H9 (cell line): Measurements from ENCODE around the gene TNFRSF18. TPM values are rescaled to one million over a fixed set of nuclear protein-coding genes. Genes with fewer than 3 reads are reported as not detected.

Experiments
- DNase-seq: peaks from one replicate; pipeline ENCODE4 v3.0.0-alpha.2; 2017
- H2AFZ ChIP-seq: one replicate; pipeline ENCODE4 v1.6.1; 2013; ENCODE audit warnings: mild to moderate bottlenecking, low read length, control low read depth, moderate library complexity
- H2AK5ac ChIP-seq: 2 replicates; pipeline ENCODE4 v1.6.1; 2013; ENCODE audit warnings: low read length, control low read depth, mixed read lengths; ENCODE audit not compliant: insufficient read length
- H2BK120ac ChIP-seq: one replicate; pipeline ENCODE4 v1.6.1; 2013; ENCODE audit warnings: low read depth, mild to moderate bottlenecking, low read length, control low read depth, inconsistent platforms; ENCODE audit not compliant: poor library complexity, severe bottlenecking
- H2BK12ac ChIP-seq: 2 replicates; pipeline ENCODE4 v1.6.1; 2013; ENCODE audit warnings: low read length, control low read depth, mixed read lengths, low read depth; ENCODE audit not compliant: insufficient read length
- H2BK15ac ChIP-seq: 2 replicates; pipeline ENCODE4 v1.6.1; 2013; ENCODE audit warnings: low read depth, low read length, control low read depth
- H2BK20ac ChIP-seq: one replicate; pipeline ENCODE4 v1.6.1; 2013; ENCODE audit warnings: low read depth, mild to moderate bottlenecking, low read length, control low read depth, inconsistent platforms; ENCODE audit not compliant: poor library complexity, severe bottlenecking
- H2BK5ac ChIP-seq: 2 replicates; pipeline ENCODE4 v1.6.1; 2013; ENCODE audit warnings: low read length, control low read depth, mixed read lengths; ENCODE audit not compliant: insufficient read length
- H3K14ac ChIP-seq: 2 replicates; pipeline ENCODE4 v1.6.1; 2013; ENCODE audit warnings: low read length, control low read depth; ENCODE audit not compliant: insufficient read depth
- H3K18ac ChIP-seq: 2 replicates; pipeline ENCODE4 v1.6.1; 2013; ENCODE audit warnings: low read depth, mild to moderate bottlenecking, mixed read lengths, low read length, control low read depth; ENCODE audit not compliant: insufficient read length
- H3K23ac ChIP-seq: 2 replicates; pipeline ENCODE4 v1.6.1; 2013; ENCODE audit warnings: low read length, control low read depth, mixed read lengths, low read depth; ENCODE audit not compliant: insufficient read length
- H3K23me2 ChIP-seq: 2 replicates; pipeline ENCODE4 v1.6.1; 2013; ENCODE audit warnings: low read depth, mild to moderate bottlenecking, mixed read lengths, low read length, control low read depth; ENCODE audit not compliant: insufficient read length, poor library complexity, severe bottlenecking
- H3K27ac ChIP-seq: 2 replicates; pipeline ENCODE4 v1.5.1; 2013; ENCODE audit warnings: low read length, control low read depth, mixed read lengths, low read depth; ENCODE audit not compliant: insufficient read length
- H3K27me3 ChIP-seq: 2 replicates; pipeline ENCODE4 v1.6.1; 2013; ENCODE audit warnings: low read length, control low read depth, inconsistent platforms; ENCODE audit not compliant: insufficient read depth
- H3K4ac ChIP-seq: 2 replicates; pipeline ENCODE4 v1.6.1; 2013; ENCODE audit warnings: low read depth, mild to moderate bottlenecking, control low read depth, inconsistent platforms, low read length, moderate library complexity
- H3K4me1 ChIP-seq: 2 replicates; pipeline ENCODE4 v1.6.1; 2013; ENCODE audit warnings: low read length, control low read depth, inconsistent platforms; ENCODE audit not compliant: insufficient read depth
- H3K4me2 ChIP-seq: 2 replicates; pipeline ENCODE4 v1.6.1; 2013; ENCODE audit warnings: low read length, control low read depth, mixed read lengths; ENCODE audit not compliant: insufficient read length, insufficient read depth
- H3K56ac ChIP-seq: 2 replicates; pipeline ENCODE4 v1.6.1; 2013; ENCODE audit warnings: low read depth, mild to moderate bottlenecking, mixed read lengths, low read length, control low read depth; ENCODE audit not compliant: insufficient read length
- H3K79me1 ChIP-seq: 2 replicates; pipeline ENCODE4 v1.6.1; 2013; ENCODE audit warnings: low read depth, mild to moderate bottlenecking, moderate library complexity, low read length, control low read depth, inconsistent platforms; ENCODE audit not compliant: insufficient read depth, poor library complexity, severe bottlenecking
- H3K79me2 ChIP-seq: 2 replicates; pipeline ENCODE4 v1.6.1; 2013; ENCODE audit warnings: low read length, control low read depth, inconsistent platforms; ENCODE audit not compliant: insufficient read depth
- H3K9ac ChIP-seq: 2 replicates; pipeline ENCODE4 v1.6.1; 2013; ENCODE audit warnings: low read length, control low read depth, mixed read lengths; ENCODE audit not compliant: insufficient read length; ENCODE audit errors: extremely low read depth
- H3K9me3 ChIP-seq: one replicate; pipeline ENCODE4 v1.6.1; 2013; ENCODE audit warnings: low read depth, low read length, inconsistent platforms; ENCODE audit not compliant: control insufficient read depth
- H3T11ph ChIP-seq: one replicate; pipeline ENCODE4 v1.6.1; 2013; ENCODE audit warnings: mild to moderate bottlenecking, low read length, control low read depth, inconsistent platforms
- H4K20me1 ChIP-seq: one replicate; pipeline ENCODE4 v1.6.1; 2013; ENCODE audit not compliant: control insufficient read depth, insufficient read length, insufficient read depth
- H4K5ac ChIP-seq: 2 replicates; pipeline ENCODE4 v1.6.1; 2013; ENCODE audit warnings: low read depth, mild to moderate bottlenecking, mixed read lengths, low read length, control low read depth; ENCODE audit not compliant: insufficient read length
- H4K8ac ChIP-seq: replicated peaks from 2 replicates; pipeline ENCODE4 v1.6.1; 2013; ENCODE audit warnings: low read length, control low read depth, mixed read lengths, low read depth; ENCODE audit not compliant: insufficient read length
- H4K91ac ChIP-seq: 2 replicates; pipeline ENCODE4 v1.6.1; 2013; ENCODE audit warnings: low read depth, mild to moderate bottlenecking, moderate library complexity, mixed read lengths, low read length, control low read depth; ENCODE audit not compliant: insufficient read length
- H3K27ac Mint-ChIP-seq, 3 experiments: 2 replicates in 2 of 3; 3 replicates in 1 of 3; pipeline ENCODE4 v1.8.0; 2020 to 2021; ENCODE audit warnings: mixed read lengths in 3 of 3, mild to moderate bottlenecking in 1 of 3, moderate library complexity in 1 of 3
- H3K27me3 Mint-ChIP-seq: 2 replicates; pipeline ENCODE4 v1.8.0; 2021; ENCODE audit warnings: low read depth, mild to moderate bottlenecking, moderate library complexity, mixed read lengths
- H3K36me3 Mint-ChIP-seq, 3 experiments: 2 replicates in 2 of 3; 3 replicates in 1 of 3; pipeline ENCODE4 v1.8.0; 2020 to 2021; ENCODE audit warnings: low read depth in 3 of 3, mixed read lengths in 3 of 3; ENCODE audit not compliant: insufficient read depth in 1 of 3
- H3K4me1 Mint-ChIP-seq, 2 experiments: 2 replicates each; pipeline ENCODE4 v1.8.0; 2020; ENCODE audit warnings: mixed read lengths in 2 of 2
- H3K4me3 Mint-ChIP-seq, 2 experiments: 2 replicates in 1 of 2; 3 replicates in 1 of 2; pipeline ENCODE4 v1.8.0; 2020 to 2021; ENCODE audit warnings: mild to moderate bottlenecking in 2 of 2, mixed read lengths in 2 of 2, moderate library complexity in 1 of 2
- H3K9me3 Mint-ChIP-seq, 2 experiments: 2 replicates in 1 of 2; 3 replicates in 1 of 2; pipeline ENCODE4 v1.8.0; 2020; ENCODE audit warnings: mild to moderate bottlenecking in 2 of 2, mixed read lengths in 2 of 2, moderate library complexity in 1 of 2
- CTCF ChIP-seq: fragments of 200-600 bp; sonication (generic); conservative IDR thresholded peaks from 3 replicates; pipeline ENCODE4 v1.8.0; 2021; ENCODE audit warnings: antibody characterized with exemption, mild to moderate bottlenecking
- WGBS: extraction: QIAGEN DNeasy Blood & Tissue Kit; methylation state at CpG from one replicate; pipeline ENCODE4 v1.1.7; 2013; ENCODE audit warnings: missing lambda C conversion rate, low lambda C conversion rate, mixed read lengths; ENCODE audit not compliant: insufficient read length; ENCODE audit errors: extremely low coverage; 5-methylcytosine and 5-hydroxymethylcytosine counted together
- total RNA-seq: library from RNA; stranded (reverse); gene quantifications from 2 replicates; pipeline ENCODE4 v1.2.1, GENCODE V29; 2021

Gene TNFRSF18
- total RNA-seq, 1 experiment from 2014 or later = 2.0 TPM

GRCh38 chr1:1173061-1173792 is 33.2 kb downstream of the TNFRSF18 start:
- peak; percentile 38 for DNase-seq
- H3K18ac ChIP-seq = peak overlapping the region; percentile 17
- peaks cover 23 to 36% of the 10 kb centered on the region in 2 experiments for H3K4me1 Mint-ChIP-seq
- no peak overlapping the region for H2BK5ac ChIP-seq
- H3K4ac ChIP-seq = no peak overlapping the region
- no peak overlapping the region for H3K56ac ChIP-seq
- H3K27ac ChIP-seq = no peak overlapping the region
- H2BK20ac ChIP-seq = no peak overlapping the region
- H3K9ac ChIP-seq = no peak overlapping the region
- H3K79me1 ChIP-seq = no peaks in the 10 kb centered on the region
- H3K14ac ChIP-seq = peak overlapping the region; percentile 65; the same call in 1 of the 2 replicates
- peaks cover 11% of the 10 kb centered on the region for H3K27me3 Mint-ChIP-seq
- H3K27me3 ChIP-seq = no peaks in the 10 kb centered on the region
- peaks cover 1 to 12% (median 4%) of the 10 kb centered on the region in 3 experiments; a peak in 4 of 7 replicates for H3K36me3 Mint-ChIP-seq
- no peak overlapping the region for H2BK15ac ChIP-seq
- no peak overlapping the region for H2BK12ac ChIP-seq
- H2AFZ ChIP-seq = no peak overlapping the region
- H3K23me2 ChIP-seq = no peaks in the 10 kb centered on the region
- peaks cover 3% of the 10 kb centered on the region; the same call in 1 of the 2 replicates for H3K4me1 ChIP-seq
- H3K79me2 ChIP-seq = no peaks in the 10 kb centered on the region
- no peak overlapping the region for H4K8ac ChIP-seq
- no peak overlapping the region for H3K23ac ChIP-seq
- WGBS = no CpG with 5 or more reads among the region's 32 CpGs
- H4K91ac ChIP-seq = no peak overlapping the region
- no peak overlapping the region for H2AK5ac ChIP-seq
- no peak overlapping the region for H2BK120ac ChIP-seq
- H3K9me3 ChIP-seq = no peaks in the 10 kb centered on the region
- no peak overlapping the region for H4K5ac ChIP-seq
- peak overlapping the region in 1 of 2 experiments; percentile 23; a peak in 1 of 5 replicates for H3K4me3 Mint-ChIP-seq
- H4K20me1 ChIP-seq = no peaks in the 10 kb centered on the region
- H3T11ph ChIP-seq = no peak overlapping the region
- H3K27ac Mint-ChIP-seq = no peak overlapping the region
- peaks cover 0 to 4% of the 10 kb centered on the region in 2 experiments; a peak in 2 of 5 replicates for H3K9me3 Mint-ChIP-seq
- no peak overlapping the region for H3K4me2 ChIP-seq
- TF ChIP-seq CTCF = no peak
